Amniotic epithelial cell (primary cell): ENCODE measurements around the gene CDH22.
A peak's percentile ranks its signal among the peaks of the same experiment; 100 is the strongest.

Source experiments
- DNase-seq: peaks from one replicate; pipeline ENCODE4 v3.0.0-alpha.2; 2010; ENCODE audit warnings: low read depth

CDH22 gene

DNA sequence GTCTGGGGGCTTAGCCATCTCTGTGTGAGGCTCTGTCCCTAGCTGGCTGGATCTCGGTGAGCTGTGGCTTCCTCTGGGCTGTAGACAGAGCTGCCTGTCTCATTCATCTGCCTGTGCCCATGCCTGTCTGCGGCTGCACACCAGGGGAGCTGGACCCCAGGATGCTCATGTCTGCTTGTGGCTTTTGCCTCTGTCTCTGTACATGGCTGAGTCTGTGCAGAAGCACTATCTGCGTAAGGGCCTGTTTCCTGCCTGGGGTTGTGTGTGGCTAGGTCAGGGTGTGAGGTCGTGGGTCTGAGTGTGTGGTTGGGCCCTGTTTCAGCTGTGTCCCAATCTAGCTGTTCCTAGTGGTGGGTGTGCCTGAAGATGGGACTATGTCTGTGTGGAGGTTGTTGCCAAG is 68.2 kb downstream of the CDH22 start:
- no peak for DNase-seq

DNA sequence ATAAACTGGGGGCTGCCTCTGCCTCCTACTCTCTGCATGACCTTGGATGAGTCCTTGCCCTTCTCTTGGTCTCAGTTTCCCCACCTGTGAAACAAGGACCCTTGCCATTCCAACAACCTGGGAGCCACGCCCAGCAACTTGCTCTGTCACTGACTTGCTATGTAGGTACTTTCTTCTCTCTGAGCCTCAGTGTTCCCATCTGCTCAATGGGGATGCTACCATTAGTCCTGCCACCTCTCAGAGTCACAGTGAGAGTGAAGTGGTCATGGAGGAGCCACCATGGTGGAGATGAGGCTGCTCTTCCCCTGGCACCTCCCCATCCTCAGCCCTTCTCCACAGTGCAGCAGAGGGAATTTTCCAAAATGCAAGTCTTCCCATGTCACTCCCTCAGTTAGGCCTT is 70.6 kb downstream of the CDH22 start:
- DNase-seq, result no peak

DNA sequence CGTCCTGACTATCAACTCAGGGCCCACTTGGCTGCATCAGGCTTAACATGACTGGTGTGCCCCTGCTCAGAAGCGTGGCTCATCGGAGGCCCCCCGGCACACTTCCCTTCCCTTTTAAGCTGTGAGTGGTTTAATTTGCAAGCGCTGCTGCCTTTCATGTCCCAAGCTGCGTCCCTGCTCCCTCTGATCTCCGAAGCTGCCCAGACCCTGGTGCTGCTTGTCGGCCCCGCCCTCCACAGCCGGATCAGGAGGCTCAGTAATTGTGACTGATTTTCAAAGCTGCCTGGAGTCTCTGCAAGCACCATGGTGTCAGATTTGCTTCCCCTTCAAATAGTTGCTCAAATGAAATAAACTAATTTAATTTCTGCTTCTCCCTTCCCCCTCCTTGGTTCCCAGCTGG is 71.1 kb downstream of the CDH22 start:
- DNase-seq, result no peak

DNA sequence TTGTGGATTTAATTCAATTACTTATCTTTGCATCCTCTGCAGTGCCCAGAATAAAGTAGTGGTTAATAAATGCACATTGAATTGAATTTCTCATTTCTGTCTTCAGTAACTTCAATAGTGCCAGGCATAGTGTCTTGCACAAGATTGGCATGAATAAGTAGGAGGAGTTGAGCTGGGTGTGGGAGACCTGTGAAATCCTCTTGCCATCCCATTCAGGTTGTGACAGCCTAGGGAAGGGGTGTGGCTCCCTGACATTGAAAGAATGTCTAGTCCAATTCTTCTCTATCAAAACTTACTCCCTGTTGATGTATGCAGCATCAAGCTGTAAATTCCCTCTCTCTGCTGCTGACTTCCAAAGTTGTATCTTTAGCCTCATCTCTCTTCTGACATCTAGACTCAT is 73.2 kb downstream of the CDH22 start:
- no peak for DNase-seq

DNA sequence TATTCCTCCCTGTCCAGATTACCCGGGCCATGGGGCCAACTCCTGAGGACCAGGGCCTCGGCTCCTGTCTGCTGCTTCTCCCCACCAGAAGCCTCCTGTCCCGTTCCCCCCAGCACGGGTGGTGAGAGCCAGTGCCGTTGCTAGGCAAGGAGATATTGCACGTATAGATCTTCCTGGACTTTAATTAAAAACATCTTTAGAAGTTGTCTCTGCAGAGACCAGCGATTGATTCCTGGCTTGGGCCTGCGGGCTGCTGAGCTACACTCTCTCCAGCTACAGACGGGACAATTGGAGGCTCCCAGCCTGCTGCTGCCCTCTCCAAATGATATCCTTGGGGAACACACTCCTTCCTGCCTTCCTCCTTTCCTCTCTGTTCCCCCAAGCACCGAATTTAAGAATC is 74.6 kb downstream of the CDH22 start:
- no peak for DNase-seq

DNA sequence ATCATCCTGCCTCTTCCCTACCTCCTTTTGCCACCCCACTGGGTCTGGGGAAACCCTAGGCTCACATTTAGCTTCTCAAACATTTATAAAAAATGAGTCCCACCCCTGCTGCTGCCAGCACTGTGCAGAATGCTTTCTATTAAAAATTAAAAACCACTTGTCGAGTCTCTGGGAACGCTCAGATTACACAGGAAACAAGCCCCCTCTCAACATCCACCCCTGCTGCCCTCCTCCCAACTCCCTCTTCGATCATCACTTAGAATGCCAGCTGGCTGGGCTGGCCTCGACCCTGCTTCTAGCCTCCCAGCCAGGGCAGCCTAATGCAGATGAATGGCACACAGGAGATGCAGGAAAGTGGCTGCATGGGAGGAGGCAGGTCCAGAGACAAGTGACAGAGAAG is 75.8 kb downstream of the CDH22 start:
- no peak for DNase-seq

DNA sequence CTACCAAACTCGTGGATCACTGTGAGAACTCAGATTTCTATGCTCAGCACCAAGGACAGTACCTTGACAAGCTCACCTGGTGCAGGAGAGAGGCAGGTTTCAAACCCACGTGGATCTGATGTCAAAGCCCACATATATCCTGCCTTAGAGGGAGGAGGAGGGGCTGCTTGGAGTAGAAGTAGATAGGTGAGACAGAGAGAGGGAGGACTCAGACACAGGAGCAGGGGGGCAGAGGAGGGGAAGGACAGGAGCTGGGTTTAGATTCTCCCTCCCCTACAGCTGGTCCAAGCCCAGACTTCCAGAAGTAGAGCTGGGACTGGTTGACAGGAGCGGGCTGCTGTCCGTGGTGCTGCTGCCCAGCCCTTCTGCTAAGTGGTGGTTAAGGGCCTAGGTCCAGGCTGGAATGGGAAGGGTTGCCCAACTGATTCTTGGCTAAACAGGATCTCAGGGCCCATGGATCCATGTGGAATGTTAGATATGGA is 77.5 kb downstream of the CDH22 start:
- peak; percentile 43 for DNase-seq

DNA sequence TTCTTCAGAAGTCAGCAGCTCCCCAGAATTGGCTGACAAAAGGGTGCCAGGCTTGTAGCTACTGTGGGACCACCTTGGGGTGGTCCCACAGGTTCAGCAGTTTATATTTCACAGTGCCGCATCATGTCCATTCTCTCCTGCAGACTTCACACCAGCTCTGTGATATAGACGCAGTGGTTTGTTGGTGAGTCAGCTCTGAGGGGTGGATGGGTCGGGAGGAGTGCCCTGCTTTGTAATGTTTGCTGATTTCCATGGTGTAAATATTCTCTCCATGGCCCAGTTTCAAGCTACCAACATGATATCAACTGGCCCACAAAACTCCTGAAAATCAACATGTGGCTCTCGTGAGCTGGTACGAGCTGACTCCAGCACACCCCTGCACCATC is 78.2 kb downstream of the CDH22 start:
- DNase-seq, result no peak

DNA sequence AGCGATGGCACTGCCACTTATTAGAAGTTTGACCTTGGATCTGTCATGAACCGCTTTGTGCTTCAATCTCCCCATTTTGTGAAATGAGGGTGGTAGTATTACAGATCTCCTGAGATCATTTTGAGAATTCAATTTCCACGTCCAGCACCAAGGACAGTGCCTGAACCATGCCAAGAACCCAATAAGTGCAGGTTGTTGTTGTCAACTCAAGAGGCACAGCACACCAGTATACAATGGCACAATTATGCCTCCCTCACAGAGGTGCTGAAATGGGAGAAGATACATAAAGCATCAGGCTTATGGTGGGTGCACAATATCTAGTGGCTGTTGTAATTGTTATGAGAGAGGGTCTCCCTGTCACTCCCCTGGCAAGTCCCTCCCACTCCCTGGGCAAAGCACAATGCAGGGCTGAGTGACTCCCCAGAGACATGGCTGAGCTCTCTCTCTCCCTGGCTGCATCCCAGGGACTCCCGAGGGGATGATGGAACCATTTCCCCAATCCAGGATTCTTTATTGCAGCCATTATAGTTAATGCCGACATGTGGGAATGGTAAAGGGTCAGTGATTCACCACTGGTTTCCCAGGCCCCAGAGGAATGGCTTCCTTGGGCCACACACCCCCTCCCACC is 78.7 kb downstream of the CDH22 start:
- DNase-seq, result peak; percentile 9

DNA sequence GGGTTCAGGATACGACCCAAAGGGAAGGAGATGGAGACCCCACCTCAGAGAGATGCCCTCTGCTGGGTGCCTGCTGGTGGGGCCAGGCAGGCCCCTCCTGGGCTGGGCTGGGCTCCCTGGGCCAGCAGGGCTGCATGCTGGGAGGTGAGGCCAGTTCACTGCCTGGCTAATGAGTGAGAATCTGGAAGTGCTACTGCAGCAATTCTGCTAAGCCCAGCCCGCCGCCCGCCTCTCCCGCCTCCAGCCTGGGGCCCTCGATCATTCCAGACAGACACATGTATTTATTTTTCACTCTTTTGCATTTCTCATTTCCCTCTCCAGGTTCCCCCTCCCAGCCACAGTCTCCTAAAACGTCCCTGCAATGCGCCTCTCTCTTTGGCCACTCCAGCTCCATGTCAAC is 79.6 kb downstream of the CDH22 start:
- DNase-seq, result no peak

DNA sequence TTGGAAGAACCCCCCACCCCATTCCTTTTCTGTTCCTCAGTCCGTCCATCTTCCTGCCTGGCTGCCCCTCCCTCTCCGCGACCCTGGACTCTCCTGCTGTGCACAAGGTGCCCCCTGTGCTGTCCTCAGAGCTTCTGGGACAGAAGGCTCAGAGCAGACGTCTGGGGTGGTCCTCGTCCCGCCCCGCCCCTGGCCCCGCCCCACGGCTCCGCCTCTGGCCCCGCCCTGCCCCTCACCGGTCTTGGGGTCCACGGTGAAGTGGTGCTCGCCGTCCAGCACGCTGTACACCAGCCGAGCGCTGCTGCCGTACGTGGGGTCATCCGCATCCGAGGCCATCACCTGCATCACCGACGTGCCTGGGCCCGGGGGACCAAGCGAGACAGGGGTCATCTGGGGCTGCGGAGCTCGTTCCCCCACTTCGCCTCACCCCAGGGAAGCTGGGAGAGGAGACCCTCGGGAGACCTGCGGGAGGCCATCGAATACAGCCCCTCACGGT is 81.0 kb downstream of the CDH22 start:
- no peak for DNase-seq

DNA sequence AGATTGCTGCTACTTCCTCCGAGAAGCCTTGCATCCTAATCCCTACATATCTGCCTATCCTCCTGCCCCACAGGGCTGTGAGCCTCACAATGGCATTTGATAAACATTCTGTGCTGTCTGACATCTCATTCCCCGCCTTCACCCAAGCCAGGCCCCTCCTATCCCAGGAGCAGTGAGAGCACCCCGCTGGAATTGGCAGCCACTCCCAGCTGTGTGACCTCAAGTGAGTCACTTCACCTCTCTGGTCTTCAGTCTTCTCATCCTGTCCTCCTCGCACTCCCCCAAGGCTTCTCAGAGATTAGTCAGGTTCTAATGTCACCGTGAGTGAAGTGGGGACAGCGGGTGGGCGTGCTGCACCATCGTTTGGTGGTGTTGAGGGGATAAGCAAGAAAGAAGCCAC is 81.7 kb downstream of the CDH22 start:
- peak; percentile 12 for DNase-seq

DNA sequence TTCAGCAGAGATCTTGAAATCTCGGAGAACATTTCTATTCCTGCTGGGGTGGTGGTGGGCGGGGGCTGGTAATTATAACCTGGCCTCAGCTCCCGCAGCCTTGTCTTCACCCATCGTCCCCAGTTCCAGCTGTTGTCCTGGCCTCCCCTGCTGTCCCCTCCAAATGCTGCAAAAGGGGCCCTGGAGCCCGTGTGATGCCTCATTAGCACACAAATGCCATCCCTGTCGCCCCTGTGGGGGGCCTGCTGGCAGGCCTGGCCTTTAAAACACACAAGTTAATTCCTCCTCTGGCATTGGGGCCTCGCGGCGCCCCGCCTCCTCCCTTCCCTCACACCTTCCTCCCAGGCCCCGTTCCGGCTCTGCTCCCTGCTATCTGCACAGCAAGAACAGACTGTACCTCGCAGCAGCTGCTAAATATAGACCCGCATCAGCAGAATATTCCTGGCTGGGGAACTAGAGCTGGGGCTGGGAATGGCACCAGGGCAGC is 85.7 kb downstream of the CDH22 start:
- peak; percentile 6 for DNase-seq

DNA sequence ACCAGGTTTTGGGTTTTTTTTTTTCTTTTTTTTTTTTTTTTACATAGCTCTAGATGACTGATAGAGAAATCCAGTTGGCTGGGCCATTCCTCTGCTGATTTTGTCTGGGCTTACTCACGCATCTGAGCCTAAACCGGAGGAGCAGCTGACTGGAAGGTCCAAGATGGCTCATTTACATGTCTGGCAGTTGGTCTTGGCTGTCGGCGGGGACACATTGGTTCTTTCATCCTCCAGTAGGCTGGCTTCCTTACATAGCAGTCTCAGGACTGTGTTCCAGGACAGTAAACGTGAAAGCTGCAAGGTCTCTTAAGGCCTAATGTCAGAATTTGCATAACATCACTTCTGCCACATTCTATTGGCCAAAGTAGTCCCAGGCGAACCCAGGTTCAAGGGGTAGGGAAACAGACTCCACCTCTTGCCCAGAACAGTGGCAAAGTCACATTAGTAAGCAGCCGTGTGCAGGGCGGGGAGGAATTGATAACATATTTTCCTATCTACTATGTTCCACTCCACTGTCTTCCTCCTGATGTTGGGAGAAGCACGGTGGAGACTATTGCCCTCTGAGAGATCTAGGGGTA is 87.0 kb downstream of the CDH22 start:
- DNase-seq, result no peak

DNA sequence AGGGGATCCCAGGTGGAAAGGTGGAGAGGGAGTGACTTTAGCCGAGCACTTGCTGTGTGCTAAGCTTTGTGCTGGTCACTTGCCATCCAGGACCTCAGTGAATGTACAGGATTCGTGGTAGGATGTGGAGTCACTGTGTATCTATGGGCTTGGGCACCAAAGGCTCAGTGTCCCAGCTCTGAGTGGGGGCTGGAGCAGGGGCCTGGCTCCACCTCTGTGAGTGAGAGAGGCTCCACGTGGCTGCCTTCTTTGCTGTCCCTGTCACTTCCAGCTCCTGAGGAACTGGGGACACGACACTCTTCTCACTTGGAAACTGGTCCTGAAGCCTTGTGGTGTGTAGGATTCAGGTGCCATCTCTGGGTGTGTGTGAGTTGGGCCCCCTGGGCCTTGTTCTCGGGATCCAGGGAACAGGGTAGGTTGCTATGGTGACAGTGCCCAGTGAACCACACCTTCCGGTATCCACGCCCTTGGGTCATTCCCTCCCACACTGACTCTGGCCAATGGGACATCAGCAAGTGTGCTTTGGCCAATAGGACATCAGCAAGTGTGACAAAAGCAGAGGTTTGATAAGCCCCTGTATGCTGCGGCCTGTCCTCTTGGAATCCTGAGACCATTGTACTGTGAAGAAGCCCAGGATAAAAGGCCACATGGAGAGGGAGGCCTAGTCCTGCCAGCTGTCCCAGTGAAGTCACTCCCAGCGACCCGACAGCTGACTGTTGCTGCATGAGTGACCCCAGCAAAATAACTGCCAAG is 87.7 kb downstream of the CDH22 start:
- DNase-seq, result no peak

DNA sequence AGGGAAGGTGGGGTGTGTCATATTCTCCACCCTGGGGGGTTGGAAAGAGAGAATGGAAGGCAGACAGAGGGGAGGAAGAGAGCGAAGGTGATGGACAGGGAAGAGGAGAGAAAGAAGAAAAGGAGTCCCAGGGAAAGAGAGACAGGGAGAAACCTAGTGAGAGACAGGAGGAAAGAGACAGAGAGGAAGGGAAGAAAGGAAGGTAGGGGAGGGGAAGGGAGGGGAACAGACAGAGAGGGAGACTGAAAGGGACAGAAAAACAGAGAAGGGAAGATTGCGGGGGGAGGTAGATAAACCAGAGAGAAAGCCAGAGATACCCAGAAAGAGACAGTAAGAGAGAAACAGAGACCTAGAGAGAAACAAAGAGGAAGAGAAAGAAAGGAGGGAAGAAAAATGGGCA is 88.4 kb downstream of the CDH22 start:
- DNase-seq, result no peak

DNA sequence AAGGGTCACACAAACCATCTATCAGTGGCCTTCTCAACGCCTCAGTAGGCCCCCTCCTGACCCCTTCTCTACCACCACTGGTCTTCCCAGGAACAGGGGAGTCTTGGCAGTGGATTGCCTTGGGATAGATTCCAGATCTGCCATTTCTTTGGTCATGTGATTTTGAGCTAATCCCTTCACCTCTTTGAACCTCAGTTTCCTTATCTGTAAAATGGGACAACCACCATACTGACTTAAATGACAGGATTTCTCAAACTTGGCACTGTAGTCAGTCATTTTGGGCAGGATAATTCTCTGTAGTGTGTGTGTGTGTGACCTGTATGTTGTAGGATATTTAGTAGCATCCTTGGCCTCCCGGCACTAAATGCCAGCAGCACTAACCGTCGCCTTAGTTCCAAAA is 89.1 kb downstream of the CDH22 start:
- DNase-seq, result no peak

DNA sequence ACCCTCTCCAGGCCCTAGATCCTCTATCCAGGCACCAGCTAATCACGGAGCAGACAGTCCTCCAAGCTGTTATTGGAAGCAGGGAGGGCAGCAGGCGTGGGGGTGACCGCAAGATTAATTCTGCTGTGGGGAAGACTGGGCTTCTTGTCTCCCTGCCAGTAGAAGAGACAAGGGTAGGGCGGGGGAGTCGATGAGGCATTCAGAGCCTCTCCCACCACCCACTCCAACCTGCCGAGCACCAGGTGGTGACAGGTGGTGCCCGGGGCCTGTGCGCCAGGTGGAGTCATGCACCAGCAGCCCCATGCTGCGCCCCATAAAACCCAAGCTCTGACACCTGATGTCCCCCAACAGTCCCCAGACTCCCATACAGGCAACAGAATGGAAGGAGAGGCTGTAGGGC is 89.6 kb downstream of the CDH22 start:
- no peak for DNase-seq

DNA sequence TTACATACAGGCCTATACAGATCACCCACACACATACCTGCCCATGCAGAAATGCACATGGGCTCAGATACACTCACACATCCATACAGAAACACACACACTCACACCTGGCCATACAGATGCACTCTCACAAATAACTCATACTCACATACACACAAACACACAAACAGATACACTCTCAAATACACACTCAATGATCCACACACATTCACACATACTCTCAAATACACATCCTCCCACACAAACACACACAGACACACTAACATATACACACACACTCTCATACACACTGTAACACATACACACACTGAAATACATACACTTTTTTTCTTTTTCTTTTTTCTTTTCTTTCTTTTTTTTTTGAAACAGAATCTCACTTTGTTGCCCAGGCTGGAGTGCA is 90.7 kb downstream of the CDH22 start:
- no peak for DNase-seq

DNA sequence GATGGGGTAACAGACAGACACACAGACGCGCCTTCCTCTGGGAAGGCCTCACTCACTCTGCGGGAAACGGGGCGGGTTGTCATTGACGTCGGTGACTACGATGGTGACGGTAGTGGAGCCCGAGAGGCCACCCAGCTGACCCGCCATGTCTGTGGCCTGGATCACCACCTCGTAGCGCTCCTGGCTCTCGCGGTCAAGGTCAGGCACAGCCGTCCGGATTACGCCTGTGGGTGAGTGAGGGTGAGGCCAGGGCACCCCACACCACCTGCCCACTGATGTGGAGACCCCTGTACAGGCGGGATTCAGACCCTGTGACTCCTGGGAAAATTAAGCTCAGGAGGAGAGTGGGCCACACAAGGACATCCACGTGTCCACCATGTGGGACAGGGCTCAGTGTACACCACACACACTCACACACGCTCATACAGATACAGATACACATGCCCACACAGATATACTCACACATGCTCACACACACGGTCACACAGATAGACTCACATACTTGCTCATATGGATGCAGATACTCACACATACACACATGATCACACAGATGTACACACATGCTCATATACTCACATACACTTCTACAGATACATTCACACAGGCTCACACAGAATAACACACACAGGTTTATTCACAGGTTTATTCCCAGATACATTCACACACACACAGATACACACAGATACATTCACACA is 91.4 kb downstream of the CDH22 start:
- DNase-seq, result no peak

DNA sequence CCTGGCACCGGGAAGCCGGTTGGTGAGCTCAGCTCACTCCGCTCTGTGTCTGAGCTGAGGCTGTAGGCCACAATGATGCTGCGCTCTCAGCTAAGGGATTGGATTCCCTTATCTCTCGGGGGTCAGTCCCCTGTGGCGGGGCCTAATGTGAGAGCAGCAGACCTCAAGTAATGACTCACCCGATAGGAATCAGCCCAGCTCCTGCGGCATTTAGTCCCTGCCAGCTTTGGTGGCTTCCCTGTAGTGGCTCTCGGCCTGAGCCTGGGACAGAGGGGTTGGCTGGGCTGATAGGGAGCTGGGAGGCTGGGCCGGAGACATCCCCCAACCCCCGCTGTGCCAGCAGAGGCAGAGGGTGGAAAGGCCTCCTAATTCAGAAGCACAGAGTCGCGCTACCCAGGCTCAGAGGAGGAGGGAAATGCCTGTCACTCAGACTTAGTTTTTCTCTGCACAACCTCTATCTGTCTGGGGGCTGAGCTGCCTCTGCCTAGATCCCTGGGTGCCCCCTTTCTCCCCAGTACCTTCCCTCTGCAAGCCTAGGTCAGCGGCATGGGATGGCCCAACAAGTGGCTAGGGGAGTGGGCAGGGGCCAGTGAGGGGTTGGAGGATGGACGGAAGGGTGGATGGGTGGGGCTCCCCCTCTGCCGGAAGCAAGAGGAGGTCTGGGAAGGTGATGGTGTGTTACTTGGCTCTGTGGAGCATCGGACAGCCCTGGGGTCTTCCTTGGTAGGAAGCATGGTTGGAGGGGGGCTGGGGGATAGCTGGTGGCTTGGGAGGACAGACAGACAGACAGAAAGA is 92.2 kb downstream of the CDH22 start:
- DNase-seq, result peak; percentile 36
